Kidney epithelial cell (primary cell): ENCODE measurements around the gene BRCA2. TPM values are rescaled to one million over a fixed set of nuclear protein-coding genes. Genes with fewer than 3 reads are reported as not detected.

Experiments
- DNase-seq: peaks from one replicate; pipeline ENCODE4 v3.0.0-alpha.2; 2010; ENCODE audit warnings: low read depth
- H3K27me3 ChIP-seq: 2 replicates; pipeline ENCODE4 v1.6.0; 2011; ENCODE audit warnings: low read length; ENCODE audit not compliant: control insufficient read depth, insufficient read depth
- H3K36me3 ChIP-seq: 2 replicates; pipeline ENCODE4 v1.5.1; 2011; ENCODE audit warnings: low read length; ENCODE audit not compliant: control insufficient read depth, insufficient read depth
- H3K4me3 ChIP-seq: 2 replicates; pipeline ENCODE4 v1.5.1; 2011; ENCODE audit warnings: low read depth, mild to moderate bottlenecking, control low read depth, low read length
- total RNA-seq: library from RNA; depleted of rRNA; stranded (reverse); fragments of >200 nt; gene quantifications from 2 replicates; pipeline ENCODE4 v1.2.3, GENCODE V29; 2015
- TF ChIP-seq, protein P1 (sequence below): IDR thresholded peaks from 2 replicates; pipeline ENCODE4 v1.5.1; 2011; ENCODE audit warnings: mild to moderate bottlenecking, moderate library complexity, low read length, control low read depth, inconsistent platforms; ENCODE audit not compliant: insufficient read depth, poor library complexity, severe bottlenecking

Gene BRCA2
- total RNA-seq, 1 donor from 2014 or later, result 6.3 TPM

DNA sequence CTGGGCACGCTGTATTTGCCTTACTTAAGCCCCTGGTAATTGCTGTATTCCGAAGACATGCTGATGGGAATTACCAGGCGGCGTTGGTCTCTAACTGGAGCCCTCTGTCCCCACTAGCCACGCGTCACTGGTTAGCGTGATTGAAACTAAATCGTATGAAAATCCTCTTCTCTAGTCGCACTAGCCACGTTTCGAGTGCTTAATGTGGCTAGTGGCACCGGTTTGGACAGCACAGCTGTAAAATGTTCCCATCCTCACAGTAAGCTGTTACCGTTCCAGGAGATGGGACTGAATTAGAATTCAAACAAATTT lies 676 bp downstream of the BRCA2 start:
- no peak for DNase-seq
- Histone ChIP-seq H3K36me3 (peaks cover 2% of the 10 kb centered on the region), H3K27me3 (no peaks in the 10 kb centered on the region), H3K4me3 (peak overlapping the region; percentile 58)
- TF ChIP-seq, protein P1, sequence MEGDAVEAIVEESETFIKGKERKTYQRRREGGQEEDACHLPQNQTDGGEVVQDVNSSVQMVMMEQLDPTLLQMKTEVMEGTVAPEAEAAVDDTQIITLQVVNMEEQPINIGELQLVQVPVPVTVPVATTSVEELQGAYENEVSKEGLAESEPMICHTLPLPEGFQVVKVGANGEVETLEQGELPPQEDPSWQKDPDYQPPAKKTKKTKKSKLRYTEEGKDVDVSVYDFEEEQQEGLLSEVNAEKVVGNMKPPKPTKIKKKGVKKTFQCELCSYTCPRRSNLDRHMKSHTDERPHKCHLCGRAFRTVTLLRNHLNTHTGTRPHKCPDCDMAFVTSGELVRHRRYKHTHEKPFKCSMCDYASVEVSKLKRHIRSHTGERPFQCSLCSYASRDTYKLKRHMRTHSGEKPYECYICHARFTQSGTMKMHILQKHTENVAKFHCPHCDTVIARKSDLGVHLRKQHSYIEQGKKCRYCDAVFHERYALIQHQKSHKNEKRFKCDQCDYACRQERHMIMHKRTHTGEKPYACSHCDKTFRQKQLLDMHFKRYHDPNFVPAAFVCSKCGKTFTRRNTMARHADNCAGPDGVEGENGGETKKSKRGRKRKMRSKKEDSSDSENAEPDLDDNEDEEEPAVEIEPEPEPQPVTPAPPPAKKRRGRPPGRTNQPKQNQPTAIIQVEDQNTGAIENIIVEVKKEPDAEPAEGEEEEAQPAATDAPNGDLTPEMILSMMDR, result no peak

DNA sequence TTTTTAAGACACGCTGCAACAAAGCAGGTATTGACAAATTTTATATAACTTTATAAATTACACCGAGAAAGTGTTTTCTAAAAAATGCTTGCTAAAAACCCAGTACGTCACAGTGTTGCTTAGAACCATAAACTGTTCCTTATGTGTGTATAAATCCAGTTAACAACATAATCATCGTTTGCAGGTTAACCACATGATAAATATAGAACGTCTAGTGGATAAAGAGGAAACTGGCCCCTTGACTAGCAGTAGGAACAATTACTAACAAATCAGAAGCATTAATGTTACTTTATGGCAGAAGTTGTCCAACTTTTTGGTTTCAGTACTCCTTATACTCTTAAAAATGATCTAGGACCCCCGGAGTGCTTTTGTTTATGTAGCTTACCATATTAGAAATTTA lies 1.2 kb downstream of the BRCA2 start:
- no peaks in the 10 kb centered on the region for H3K27me3 ChIP-seq
- no peak for DNase-seq
- peaks cover 2% of the 10 kb centered on the region for H3K36me3 ChIP-seq
- TF ChIP-seq, protein P1, result no peak
- peak overlapping the region; percentile 58 for H3K4me3 ChIP-seq

DNA sequence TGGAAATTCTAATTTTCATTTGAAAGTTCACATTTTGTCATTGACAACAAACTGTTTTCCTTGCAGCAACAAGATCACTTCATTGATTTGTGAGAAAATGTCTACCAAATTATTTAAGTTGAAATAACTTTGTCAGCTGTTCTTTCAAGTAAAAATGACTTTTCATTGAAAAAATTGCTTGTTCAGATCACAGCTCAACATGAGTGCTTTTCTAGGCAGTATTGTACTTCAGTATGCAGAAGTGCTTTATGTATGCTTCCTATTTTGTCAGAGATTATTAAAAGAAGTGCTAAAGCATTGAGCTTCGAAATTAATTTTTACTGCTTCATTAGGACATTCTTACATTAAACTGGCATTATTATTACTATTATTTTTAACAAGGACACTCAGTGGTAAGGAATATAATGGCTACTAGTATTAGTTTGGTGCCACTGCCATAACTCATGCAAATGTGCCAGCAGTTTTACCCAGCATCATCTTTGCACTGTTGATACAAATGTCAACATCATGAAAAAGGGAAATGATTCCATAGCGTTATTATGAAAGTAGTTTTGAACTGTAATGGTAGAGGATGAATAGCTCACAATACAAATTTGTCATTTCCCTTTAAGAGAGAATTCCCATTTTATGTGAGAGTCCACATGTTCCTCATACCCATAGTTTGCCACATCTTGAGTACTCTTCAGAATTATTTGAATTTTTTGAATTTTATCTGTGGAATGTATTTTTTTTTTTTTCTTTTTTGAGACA lies 2.6 kb downstream of the BRCA2 start:
- Histone ChIP-seq H3K36me3 (peaks cover 2% of the 10 kb centered on the region), H3K4me3 (no peak overlapping the region), H3K27me3 (no peaks in the 10 kb centered on the region)
- no peak for DNase-seq
- TF ChIP-seq, protein P1, result no peak

DNA sequence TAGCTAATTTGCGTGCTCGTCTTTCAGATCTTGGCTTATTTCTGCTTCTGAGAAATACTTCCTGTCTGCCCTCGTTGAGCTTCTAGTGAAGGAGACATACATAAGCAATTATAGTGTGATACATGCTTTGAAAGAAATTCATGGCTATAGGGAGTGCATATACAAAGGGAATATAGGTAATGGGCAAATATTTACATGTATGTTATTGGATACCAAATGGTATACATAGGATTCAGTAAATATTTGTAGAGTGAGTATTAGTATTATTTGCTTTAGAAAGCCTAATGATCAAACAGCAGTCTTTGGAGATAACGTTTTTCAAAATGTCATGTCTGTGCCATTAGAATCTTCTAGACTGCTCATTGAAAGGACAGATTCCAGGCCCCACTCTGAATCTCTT lies 5.2 kb downstream of the BRCA2 start:
- no peak for DNase-seq
- Histone ChIP-seq H3K4me3 (no peak overlapping the region), H3K36me3 (peaks cover 2% of the 10 kb centered on the region), H3K27me3 (no peaks in the 10 kb centered on the region)
- TF ChIP-seq, protein P1, result no peak

DNA sequence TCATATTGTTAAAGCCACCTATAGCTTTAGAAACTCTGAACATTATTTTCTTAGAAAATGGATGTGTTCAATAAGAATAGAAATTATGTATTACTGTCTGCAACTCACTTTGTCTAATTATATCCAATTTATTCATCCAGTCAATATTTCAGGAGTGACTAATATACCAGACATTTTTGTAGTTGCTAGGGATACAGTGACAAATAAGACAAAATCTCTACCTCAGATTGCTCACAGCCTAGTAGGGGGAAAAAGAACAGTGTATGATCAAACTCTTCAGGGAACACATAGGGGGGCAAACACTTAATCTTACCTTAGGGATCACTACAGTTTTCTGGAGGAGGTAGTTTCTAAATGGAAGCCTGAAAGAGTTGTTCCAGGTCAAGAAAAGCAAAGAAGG lies 8.6 kb downstream of the BRCA2 start:
- Histone ChIP-seq H3K36me3 (peaks cover 2% of the 10 kb centered on the region), H3K4me3 (no peak overlapping the region), H3K27me3 (no peaks in the 10 kb centered on the region)
- TF ChIP-seq, protein P1, result no peak
- DNase-seq, result no peak

DNA sequence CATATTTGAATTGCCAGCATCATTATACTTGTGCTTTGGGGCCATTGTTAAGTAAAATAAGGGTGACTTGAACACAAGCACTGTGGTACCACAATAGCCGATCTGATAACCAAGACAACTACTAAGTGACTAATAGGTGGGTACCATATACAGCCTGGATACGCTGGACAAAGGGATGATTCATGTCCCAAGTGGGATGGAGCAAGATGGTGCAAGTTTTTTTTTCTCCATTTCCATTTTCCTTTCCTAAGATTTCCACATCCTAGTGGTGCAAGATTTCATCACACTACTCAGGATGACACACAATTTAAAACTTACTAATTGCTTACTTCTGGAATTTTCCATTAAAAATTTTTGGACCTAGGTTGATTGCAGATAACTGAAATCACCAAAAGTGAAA lies 15.1 kb downstream of the BRCA2 start:
- DNase-seq, result no peak
- TF ChIP-seq, protein P1, result no peak
- H3K4me3 ChIP-seq, result no peak overlapping the region
- H3K27me3 ChIP-seq, result no peaks in the 10 kb centered on the region
- no peaks in the 10 kb centered on the region for H3K36me3 ChIP-seq
